ENCODE results near the gene GYPE.
"Not testable (repeated sequence)": the region's sequence is repeated elsewhere in the genome, so short reads cannot be mapped to it uniquely, and the experiment has no call there.

GYPE gene
- total RNA-seq, result 0 to 0.24 reads per million in 2 donors

GRCh38 chr4:143905440-143905839, at the start of gene GYPE:
Gene GYPE, minus strand, starts transcription at chr4:143905559. Its CDS starts 52 bp downstream, at chr4:143905507.
- not testable (repeated sequence) for DNase-seq

- DNase-seq, result not testable (repeated sequence)
These were observed 46.2 kb upstream of the GYPE start for GRCh38 chr4:143951458-143951972.

GRCh38 chr4:143950967-143951366, 45.6 kb upstream of the GYPE start:
- not testable (repeated sequence) for DNase-seq

- DNase-seq, result not testable (repeated sequence)
These were observed 44.8 kb upstream of the GYPE start for GRCh38 chr4:143950185-143950584.

- not testable (repeated sequence) for DNase-seq
These were observed 42.1 kb upstream of the GYPE start for GRCh38 chr4:143947493-143947892.

GRCh38 chr4:143940708-143941107, 35.3 kb upstream of the GYPE start:
- DNase-seq, result not testable (repeated sequence)

- no peak for DNase-seq
These were observed 34.2 kb upstream of the GYPE start for GRCh38 chr4:143939528-143939927.

- not testable (repeated sequence) for DNase-seq
These were observed 33.5 kb upstream of the GYPE start for GRCh38 chr4:143938890-143939289.

GRCh38 chr4:143921181-143921580, 15.8 kb upstream of the GYPE start:
- DNase-seq, result no peak

GRCh38 chr4:143916485-143916884, 11.1 kb upstream of the GYPE start:
- DNase-seq, result not testable (repeated sequence)

- not testable (repeated sequence) for DNase-seq
These were observed 7.1 kb upstream of the GYPE start for GRCh38 chr4:143912478-143912877.

- DNase-seq, result peak; percentile 0
These were observed 6.4 kb upstream of the GYPE start for GRCh38 chr4:143911528-143912417.

- not testable (repeated sequence) for DNase-seq
These were observed 5.5 kb upstream of the GYPE start for GRCh38 chr4:143910906-143911305.

- DNase-seq, result not testable (repeated sequence)
These were observed 2.5 kb upstream of the GYPE start for GRCh38 chr4:143907811-143908210.

- DNase-seq, result not testable (repeated sequence)
These were observed 928 bp downstream of the GYPE start for GRCh38 chr4:143904431-143904830.

GRCh38 chr4:143890323-143890722, 15.0 kb downstream of the GYPE start:
- DNase-seq, result not testable (repeated sequence)

GRCh38 chr4:143888189-143888588, 17.2 kb downstream of the GYPE start:
- not testable (repeated sequence) for DNase-seq

GRCh38 chr4:143884965-143885364, 20.4 kb downstream of the GYPE start:
- DNase-seq, result not testable (repeated sequence)

- no peak for DNase-seq
These were observed 21.8 kb downstream of the GYPE start for GRCh38 chr4:143883529-143883928.

- no peak for DNase-seq
These were observed 22.5 kb downstream of the GYPE start for GRCh38 chr4:143882892-143883291.

- DNase-seq, result not testable (repeated sequence)
These were observed 25.8 kb downstream of the GYPE start for GRCh38 chr4:143879561-143879960.

GRCh38 chr4:143875357-143875756, 30.0 kb downstream of the GYPE start:
- not testable (repeated sequence) for DNase-seq

- DNase-seq, result not testable (repeated sequence)
These were observed 34.7 kb downstream of the GYPE start for GRCh38 chr4:143870523-143871268.

Data from T-helper 9 cell (primary cell).